Measurements from ENCODE around the gene GNB3. TPM values are rescaled to one million over a fixed set of nuclear protein-coding genes. Genes with fewer than 3 reads are reported as not detected.

The GNB3 gene
- total RNA-seq, 1 experiment from 2014 or later = 1.4 TPM

DNA sequence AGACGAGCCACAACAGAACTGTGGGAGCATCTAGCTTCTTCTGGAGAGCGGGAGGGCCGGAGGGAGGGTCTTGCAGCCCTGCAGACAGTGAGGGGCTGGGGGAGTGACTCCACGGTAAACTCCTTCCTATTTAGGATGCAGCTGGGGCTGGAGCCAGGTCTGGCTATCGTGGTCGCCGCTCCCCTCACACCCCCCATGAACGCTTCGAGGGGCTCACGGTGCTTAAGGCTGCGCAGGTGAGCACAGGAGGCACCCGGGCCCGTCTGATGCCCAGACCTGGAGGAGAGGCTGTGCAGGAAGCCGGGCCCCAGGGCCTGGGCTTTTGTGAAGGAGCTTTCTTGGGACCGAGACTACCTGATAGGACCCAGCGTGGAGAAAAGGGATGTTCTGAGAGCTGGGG, 3.9 kb upstream of the GNB3 start:
- DNase-seq (ENCODE audit: low read depth) = no peak

DNA sequence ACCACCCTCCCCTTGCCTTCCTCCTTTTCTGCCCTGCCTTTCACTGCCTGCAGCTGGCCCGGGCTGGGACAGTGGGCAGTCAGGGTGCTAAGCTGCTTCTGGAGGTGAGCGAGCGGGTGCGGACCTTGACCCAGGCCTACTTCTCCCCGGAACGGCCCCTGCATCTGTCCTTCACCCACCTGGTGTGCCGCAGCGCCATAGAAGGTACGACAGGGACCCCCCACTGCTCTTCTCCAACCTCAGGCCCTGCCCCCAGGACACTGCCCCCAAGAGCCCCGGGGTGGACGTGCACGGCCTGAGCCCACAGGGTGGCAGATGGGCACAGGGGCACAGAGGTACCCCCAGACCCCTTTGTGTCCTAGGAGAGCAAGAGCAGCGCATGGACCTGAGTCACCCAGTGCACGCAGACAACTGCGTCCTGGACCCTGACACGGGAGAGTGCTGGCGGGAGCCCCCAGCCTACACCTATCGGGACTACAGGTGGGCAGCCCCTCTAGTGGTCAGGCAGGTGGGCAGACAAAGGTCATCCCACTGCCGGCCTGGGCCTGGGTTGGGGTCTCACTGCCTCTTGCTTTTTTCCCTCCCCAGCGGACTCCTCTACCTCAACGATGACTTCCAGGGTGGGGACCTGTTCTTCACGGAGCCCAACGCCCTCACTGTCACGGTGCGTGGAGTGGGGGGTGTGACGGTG, 3.2 kb upstream of the GNB3 start:
- no peak for DNase-seq (ENCODE audit: low read depth)

DNA sequence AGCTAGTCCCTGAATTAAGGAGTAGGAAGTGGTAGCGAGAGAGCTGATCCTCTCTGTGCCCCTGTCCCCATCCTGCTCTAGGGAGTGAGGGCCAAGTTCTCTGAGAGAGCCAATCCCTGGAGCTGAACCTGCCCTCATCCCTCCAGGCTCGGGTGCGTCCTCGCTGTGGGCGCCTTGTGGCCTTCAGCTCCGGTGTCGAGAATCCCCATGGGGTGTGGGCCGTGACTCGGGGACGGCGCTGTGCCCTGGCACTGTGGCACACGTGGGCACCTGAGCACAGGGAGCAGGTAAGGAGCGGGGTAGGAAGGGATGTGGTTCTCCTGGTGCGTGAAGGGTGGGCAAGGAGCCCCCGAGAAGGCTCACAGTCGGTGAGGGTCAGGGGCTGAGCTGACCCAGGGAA, 1.9 kb upstream of the GNB3 start:
- no peak for DNase-seq (ENCODE audit: low read depth)

DNA sequence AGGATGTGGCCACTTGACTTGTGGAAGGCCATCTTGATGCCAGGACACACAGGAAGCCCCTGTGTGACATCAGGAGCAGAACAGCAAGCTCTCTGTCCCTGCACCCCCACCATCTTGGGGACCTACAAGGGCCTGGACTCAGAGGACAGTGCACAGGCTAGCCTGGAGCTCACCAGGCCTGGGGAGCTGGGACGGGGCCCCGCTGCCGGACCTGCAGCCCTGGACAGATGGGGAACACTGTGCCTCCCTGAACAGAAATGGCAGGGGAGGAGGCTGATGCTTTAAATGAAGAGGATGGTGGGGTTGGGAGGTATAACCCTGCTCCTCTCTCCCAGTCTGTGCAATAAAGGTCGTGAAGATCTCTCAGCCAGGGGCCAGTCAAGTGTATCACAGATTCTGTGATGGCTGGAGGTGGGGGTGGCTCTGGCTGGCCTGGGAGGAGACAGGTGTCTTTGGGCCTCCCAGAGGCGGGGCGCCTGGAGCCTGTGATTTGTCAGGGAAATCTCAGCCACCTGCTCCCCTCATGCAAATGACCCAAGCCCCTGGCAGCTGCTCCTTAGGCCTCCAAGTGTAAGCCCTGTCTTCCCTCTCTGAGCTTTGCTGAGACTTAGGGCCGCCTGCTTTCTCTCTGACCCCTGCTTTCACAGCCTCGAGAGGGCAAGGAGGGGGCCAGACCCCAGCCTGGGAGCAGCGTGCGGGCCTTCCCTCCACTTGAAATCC, 1.1 kb upstream of the GNB3 start:
- no peak for DNase-seq (ENCODE audit: low read depth)

GRCh38 chr12:6840330-6840729, 395 bp upstream of the GNB3 start:
- no peak for DNase-seq (ENCODE audit: low read depth)

GRCh38 chr12:6842075-6842474, 1.4 kb downstream of the GNB3 start:
- no peak for DNase-seq (ENCODE audit: low read depth)

GRCh38 chr12:6843118-6843902, 2.6 kb downstream of the GNB3 start:
- DNase-seq (ENCODE audit: low read depth) = no peak

GRCh38 chr12:6845395-6845794, 4.7 kb downstream of the GNB3 start:
- no peak for DNase-seq (ENCODE audit: low read depth)

DNA sequence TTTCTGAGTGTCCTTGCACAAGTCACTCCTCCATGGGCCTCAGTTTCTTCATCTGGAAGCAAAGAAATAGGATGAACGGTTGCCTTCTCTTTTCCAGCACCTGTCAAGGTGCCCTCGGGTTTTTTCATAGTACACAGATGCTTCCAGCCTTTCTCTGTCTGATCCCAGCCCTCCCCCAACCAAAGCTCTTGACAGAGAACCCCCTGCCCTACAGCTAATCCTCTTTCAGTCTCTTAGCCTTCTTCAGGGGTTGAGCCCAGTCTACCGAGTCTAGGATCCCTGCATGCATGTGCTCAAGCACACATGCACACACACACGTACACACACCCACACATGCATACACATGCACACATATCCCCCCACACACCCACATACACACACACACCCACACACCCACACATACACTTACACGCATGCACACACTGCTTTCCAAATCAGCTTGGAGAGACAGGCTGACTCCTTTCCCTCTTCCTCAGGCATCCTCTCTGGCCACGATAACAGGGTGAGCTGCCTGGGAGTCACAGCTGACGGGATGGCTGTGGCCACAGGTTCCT, 5.7 kb downstream of the GNB3 start:
- no peak for DNase-seq (ENCODE audit: low read depth)

DNA sequence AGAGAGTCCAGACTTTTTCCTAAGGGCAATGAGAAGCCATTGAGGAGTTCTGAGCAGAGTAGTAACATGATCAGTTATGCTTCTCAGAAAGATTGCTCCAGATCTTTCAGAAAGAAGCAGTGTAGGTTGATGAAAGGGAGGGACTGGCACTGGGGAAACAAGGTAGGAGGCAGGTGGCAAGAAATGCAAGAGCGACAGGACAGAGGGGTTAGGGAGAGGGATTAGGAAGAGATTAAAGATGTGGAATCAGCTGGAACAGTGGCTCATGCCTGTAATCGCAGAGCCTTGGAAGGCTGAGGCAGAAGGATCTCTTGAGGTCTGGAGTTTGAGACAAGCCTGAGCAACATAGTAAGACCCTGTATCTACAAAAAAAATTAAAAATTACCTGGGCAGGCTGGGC, 7.0 kb downstream of the GNB3 start:
- no peak for DNase-seq (ENCODE audit: low read depth)

- no peak for DNase-seq (ENCODE audit: low read depth)
Measured at GRCh38 chr12:6849427-6849826, 8.7 kb downstream of the GNB3 start.

DNA sequence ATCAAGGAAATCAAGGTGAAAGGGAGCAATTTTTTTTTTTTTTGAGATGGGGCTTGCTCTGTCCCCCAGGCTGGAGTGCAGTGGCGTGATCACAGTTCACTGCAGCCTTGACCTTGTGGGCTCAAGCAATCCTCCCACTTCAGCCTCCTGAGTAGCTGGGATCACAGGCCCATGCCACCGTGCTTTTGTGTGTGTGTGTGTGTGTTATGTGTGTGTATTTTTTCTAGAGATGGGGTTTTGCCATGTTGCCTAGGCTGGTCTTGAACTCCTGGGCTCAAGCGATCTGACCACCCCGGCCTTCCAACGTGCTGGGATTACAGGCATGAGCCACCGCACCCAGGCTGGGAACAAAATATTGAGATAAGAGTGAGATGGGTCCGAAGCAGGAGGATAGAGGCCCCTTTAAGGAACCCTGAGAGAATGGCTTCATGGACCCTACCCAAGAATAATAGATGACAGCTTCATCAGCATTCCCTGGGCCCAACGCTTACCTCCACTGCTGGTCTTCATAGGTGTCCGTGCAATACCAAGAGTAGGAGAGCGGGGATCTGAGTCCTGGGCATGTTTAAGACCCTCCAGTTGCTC, 9.3 kb downstream of the GNB3 start:
- DNase-seq (ENCODE audit: low read depth) = no peak

- DNase-seq (ENCODE audit: low read depth) = peak; percentile 59
Measured at GRCh38 chr12:6850796-6851152, 10.0 kb downstream of the GNB3 start.

DNA sequence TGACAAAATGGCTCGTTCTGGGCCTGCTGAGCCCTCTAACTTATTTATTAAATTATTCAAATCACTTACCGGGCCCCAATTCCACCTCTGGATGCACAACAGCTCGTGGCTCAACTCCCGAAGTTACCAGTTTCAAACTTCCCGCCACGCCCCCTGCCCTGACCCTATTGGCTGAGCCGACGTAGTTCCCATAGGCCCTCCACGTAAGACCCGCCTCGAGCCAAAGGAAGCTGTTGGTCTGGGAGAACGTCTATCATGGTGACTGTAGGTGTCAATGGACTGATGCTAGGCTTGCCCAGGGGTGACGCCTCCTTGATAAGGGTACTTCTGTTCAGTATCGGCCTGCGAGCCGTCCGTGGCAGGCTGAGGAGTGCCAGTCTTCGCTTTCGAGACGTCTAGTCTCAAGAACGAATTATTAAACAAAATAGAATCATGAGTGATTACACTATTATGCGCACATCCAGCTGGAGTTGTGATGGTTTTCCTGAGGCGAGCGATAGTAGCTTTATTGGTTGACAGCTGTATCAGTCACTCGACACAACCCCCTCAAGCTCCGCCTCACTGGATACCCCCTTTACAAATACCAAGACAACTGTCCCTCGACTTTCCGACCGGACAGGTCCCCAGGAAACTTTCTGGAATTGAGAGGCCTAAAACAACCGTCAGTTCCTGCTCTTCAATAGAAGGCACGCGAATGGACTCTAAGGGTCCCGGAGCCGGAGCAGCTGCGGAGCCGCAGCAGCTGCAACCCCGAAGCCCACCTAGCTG, 10.6 kb downstream of the GNB3 start, which contains the start of gene CDCA3:
TSS of gene CDCA3 (minus strand) at position 134 of the 768 bp plus-strand sequence. CDS start 334 bp downstream, outside the sequence.
- DNase-seq (ENCODE audit: low read depth) = peak; percentile 99

GRCh38 chr12:6851921-6852650, 11.4 kb downstream of the GNB3 start, which contains the start of gene USP5:
Gene USP5, plus strand, starts transcription at chr12:6852150. Its CDS starts 30 bp downstream, at chr12:6852180.
- peak; percentile 100 for DNase-seq (ENCODE audit: low read depth)

GRCh38 chr12:6852651-6853354, 12.1 kb downstream of the GNB3 start:
- DNase-seq (ENCODE audit: low read depth) = peak; percentile 80

DNA sequence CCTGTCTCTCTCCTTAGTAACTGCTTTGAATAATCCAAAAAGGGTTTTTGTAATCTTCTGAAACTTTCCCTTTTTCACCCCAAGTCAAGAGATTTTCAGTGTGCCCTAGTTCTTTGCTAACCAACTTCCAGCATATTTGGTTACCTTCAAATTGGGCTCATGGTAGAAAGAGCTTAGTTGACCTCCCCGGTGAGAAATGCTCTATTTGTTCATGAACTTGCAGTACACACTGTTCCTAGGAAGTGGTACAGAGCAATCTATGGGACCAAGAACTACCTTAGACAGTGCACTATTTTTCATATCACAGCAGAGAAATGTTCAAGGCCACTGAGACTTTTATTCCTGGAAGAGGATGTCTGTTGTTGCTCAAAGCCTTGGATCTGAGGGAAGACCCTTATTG, 12.9 kb downstream of the GNB3 start:
- DNase-seq (ENCODE audit: low read depth) = no peak

DNA sequence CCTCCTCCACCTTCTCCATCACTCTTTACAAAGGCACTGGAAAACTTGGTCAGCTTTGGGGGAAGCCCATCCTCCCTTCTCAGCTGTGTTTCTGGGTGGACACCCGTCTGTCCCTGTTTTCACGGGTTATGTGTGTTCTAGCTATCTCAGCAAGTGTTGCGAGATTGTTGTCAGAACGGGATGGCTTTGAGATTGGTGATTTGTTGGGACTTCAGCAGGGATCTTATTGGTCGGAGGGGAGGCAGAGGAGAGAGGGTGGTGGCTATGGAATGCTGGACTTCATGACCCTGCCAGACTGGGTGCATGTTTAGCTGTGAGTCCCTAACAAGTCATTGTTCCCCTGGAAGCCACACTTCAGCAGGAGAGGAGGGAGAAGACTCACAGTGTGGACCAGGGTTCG, 13.3 kb downstream of the GNB3 start:
- DNase-seq (ENCODE audit: low read depth) = no peak

DNA sequence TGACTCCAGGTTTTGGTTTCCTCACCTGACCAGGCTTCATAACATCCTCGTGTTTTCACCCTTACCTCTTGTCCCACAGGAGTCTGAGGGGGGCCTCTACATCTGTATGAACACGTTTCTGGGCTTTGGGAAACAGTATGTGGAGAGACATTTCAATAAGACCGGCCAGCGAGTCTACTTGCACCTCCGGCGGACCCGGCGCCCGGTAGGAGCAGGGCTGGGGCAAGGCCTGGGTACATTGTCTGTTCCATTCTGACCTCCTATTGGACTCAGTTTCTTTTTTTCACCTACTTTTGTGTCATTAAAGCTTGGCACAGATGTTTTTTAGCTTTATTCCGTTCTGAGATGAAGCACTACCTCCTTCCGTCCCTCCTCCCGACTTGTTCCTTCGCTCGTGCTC, 14.6 kb downstream of the GNB3 start:
- no peak for DNase-seq (ENCODE audit: low read depth)

DNA sequence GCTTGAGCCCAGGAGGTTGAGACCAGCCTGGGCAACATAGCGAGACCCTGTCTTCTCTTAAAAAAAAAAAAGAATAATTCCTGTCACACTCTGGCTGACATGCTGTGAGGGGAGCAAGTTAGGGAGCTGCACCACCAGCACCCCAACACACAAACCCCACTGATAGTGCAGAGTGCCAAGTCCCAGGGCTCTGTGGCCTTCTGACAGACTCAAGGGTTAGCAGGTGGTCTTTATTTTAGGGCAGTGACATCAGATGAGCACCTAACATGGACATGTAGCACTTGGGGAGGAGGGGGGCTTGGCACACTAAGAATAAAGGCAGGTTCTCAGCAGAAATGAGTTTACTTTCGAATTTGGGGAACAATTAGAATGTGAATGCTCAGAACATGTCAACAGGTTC, 18.1 kb downstream of the GNB3 start:
- no peak for DNase-seq (ENCODE audit: low read depth)
